HG03039 (cell line): Measurements from ENCODE around the gene OSBPL10.
"Not testable (repeated sequence)": the region's sequence is repeated elsewhere in the genome, so short reads cannot be mapped to it uniquely, and the experiment has no call there.

Source experiments
- ATAC-seq: cut with Tn5 transposase; IDR thresholded peaks from one replicate; pipeline ENCODE4 v1.9.1; 2021; ENCODE audit warnings: mild to moderate bottlenecking, moderate library complexity; ENCODE audit not compliant: unreplicated experiment

Gene OSBPL10

DNA sequence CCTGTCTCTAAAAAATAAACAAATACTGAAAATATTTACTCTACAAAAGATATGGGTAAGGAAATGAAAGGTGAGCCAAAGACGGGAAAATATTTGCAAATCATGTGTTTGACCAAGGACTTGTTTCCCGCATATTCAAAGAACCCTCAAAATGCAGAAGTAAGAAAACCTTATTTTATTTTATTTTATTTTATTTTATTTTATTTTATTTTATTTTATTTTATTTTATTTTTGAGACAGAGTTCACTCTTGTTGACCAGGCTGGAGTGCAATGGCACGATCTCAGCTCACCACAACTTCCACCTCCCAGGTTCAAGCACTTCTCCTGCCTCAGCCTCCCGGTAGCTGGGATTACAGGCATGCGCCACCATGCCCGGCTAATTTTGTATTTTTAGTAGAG lies 11.9 kb upstream of the OSBPL10 start:
- not testable (repeated sequence) for ATAC-seq

DNA sequence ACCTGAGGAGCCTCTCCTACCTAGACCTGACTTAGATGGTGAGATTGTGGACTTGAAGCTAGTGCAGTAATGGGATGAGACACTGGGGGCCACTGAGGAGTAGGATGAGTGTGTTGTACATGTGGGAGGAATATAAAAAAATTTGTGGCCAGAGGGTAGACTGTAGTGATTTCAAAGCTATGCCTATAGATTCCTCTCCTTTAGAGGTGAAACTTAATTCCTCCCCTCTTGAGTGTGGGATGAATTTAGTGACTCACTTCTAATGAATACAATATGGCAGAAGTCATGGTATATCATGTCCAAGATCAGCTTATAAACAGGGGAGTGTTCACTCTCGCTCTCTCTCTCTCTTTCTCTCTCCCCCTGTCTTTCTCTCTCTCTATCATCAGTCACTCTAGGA lies 7.2 kb upstream of the OSBPL10 start:
- ATAC-seq = no peak

DNA sequence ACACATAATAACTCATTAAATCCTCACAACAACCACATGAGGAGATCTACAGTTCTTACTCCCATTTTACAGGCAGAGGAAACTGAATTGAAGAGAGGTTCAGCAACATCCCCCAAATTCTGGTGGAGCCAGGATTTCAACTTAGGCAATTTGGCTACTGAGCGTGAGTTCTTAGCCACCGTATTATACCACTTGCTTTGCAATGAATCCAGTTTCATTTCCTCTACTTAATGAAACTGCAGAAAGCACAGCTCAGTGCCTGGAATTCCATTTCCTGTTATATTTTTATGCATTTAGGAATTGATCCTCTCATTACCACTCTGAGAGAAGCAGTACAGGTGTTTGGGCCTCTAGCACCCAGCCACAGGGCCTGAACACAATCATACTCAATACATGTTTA lies 4.8 kb upstream of the OSBPL10 start:
- ATAC-seq = no peak

DNA sequence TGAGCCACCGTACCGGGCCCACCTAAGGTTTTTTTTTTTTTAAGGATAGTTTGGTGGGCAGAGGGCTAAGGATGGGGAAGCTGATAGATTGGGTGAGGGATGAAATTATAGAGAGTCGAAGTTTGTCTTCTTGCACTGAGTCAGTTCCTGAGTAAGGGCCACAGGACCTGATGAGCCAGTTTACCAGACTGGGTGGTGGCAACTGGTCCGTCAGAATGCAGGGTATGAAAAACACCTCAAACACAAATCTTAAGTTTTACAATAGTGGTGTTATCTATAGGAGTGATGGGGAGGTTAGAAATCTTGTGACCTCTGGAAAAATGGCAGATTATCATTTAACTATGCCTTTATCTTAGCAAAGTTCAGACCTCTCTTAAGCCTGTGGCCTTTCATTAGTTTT lies 3.3 kb upstream of the OSBPL10 start:
- no peak for ATAC-seq

DNA sequence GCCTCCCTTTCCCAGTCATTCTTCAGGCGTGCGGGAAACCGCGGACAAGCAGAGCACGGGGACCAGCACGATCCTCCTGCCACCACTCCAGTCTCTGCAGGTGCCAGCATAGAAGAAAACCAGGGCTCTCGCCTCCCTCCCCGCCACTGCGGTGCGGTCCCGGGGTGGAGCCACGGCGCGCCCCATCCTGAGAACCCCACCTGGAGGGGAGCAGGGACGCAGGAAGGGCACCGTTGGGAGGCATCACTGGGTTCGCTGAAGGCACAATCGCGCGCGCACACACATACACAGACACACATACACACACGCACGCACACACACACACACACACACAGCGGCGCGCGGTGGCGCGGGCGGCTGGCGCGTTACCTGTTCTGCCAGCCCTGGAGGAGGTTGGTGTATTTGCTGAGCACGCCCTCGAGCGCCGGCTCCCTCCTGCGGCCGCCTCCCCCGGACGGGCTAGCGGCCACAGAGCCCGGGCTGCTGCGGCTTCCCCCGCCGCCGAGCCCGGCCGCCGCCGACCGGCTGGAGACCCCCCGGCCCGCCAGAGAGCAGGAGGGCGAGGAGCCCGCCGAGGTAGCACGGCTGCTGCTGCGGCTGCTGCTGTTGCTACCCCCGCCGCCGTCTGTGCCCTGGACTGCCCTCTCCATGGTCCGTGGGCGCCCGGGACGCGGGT lies 394 bp downstream of the OSBPL10 start:
- ATAC-seq = no peak

DNA sequence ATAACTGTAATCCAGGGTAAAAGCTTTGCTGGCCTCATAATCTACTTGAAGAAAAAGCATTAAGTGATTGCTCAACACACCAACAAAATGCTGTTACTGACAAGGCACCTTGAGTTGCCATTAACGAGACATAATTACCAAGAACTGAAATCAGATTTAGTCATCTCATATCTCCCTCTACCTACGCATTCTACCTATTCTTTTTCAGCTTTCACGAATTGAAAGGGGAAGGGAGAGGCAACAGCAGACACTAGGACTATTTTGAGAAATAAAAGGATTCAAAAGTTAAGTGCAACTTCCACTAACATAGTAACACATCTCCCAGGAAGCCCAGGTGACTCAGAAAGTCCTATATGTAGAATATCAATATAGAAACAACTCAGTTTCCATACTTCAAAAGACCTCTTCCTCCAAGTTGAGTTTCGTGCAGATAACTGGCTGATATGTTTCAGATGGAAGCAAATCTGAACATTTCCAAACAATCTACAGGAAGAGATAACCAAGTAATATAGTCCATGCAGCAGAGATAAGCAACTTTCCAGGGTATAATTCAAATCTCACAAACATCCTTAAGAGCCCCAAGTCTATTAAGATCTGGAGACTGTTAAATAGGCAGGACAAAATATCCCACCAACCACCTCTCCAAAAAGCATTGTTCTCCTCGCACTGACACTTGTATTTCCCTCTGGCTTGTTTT lies 1.9 kb downstream of the OSBPL10 start:
- ATAC-seq = peak; percentile 52

DNA sequence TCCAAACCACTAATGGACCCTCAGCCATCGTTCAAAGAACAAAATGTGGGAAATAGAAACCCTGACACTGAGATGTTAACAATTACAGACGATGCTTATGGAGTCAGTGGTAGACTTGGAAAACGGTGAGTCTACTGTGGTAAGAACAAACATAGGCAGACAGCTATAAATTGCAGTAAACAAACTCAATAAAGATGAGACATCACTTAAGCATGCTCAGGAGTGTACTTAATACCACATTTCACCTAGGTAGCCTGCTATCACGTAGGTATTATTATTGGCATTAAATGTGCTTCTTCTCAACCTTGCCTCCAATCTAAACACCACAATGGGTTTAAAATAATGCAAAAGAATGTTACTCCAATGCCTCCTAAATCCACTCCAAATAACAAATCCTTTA lies 2.5 kb downstream of the OSBPL10 start:
- ATAC-seq = no peak

DNA sequence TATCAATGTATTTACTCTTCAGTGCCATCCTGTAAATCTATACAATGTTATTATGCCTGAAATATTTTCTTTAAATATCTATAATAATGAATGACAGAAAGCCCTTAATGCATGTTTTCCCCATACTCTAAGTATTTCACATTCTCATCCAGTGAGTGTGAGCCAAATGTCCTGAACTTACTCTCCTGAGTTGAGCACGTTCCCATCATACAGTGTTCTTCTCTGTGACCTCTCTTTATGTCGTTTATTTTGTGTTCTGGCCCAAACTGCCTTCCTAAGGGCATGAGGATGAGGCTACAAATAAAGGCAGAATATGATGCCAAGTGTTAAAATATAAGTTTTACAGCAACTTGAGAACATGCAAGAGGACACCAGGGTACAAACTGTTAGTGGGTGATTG lies 3.3 kb downstream of the OSBPL10 start:
- no peak for ATAC-seq

DNA sequence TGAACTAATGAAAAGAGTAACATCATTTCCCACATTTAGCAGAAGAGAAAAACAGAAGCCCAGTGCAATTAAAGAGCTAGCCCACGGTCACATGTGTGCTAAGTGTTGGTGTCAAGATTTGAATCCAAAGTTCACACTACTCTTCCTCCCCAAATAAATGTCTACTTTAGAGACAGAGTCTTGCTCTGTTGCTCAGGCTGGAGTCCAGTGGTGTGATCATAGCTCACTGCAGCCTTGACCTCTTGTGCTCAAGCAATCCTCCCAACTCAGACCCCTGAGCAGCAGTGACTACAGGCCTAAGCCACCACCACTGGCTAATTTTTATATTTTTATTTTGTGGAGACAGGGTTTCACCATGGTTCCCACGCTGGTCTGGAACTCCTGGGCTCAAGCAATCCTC lies 4.8 kb downstream of the OSBPL10 start:
- ATAC-seq = no peak

DNA sequence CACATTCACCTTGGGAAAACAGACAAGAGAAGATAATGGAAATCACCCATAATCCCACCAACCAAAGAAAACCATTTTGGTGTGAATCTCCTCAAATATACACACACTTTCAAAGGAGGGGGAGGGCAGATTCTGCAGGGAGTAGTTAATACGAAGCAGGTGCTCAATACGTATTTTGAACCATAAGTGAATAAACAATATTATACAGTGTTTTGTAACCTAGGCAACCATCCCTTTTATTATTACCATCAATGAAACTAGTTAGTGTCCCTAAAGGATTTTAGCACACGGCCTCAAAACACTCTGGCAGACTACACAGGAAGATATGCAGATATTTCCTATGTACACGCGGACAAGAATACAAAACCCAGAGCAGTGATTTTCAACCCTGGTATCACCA lies 6.1 kb downstream of the OSBPL10 start:
- ATAC-seq = no peak

DNA sequence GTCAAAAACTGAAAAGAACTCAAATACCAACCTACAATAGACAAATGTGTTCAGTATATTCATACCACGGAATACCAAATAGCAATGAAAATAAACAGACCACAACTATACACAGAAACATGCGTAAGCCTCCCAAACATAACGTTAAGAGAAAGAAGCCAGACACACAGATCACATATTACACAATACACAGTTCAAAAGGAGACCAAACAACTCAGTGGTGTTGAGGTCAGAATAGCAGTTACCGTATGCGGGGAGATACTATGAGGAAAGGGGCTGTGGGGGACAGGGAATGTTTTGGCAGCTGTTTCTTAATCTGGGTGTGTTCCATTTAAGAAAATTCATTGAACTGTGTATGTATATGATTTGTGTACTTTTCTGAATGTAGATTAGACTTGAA lies 6.6 kb downstream of the OSBPL10 start:
- ATAC-seq = no peak

DNA sequence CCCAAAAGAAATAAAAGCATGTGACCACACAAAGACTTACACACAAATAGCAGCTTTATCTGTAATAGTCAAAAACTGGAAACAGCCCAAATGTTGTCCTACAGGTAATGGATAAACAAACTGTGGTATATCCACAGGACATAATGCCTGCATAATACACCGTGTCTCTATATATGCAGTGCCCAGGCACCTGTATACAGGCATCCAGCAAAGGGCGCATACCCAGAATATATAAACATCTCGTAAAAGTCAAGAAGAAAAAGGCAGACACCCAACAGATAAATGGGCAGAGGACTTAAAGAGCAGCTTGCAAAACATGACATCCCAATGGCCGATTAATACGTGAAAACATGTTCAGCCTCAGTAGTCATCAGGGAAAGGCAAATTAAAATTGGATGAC lies 7.2 kb downstream of the OSBPL10 start:
- no peak for ATAC-seq

DNA sequence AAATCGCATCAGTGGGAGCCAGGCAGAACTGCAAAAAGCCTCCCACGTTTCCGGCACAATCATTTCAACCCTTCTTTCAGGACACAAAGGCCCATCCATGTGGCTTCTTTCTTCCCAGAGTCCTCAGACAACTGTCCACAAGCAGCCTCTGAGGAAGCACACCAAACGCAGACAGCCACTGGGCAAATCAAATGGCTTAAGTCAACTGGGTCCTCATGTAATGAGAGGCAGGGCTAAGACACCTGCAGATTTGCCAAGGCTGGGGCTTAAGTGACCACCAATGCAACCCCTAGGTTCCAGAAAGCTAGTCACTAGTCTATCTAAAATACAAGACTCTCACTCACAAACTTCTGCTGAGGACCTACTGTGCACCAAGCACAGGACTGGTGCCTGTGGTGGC lies 8.0 kb downstream of the OSBPL10 start:
- no peak for ATAC-seq

DNA sequence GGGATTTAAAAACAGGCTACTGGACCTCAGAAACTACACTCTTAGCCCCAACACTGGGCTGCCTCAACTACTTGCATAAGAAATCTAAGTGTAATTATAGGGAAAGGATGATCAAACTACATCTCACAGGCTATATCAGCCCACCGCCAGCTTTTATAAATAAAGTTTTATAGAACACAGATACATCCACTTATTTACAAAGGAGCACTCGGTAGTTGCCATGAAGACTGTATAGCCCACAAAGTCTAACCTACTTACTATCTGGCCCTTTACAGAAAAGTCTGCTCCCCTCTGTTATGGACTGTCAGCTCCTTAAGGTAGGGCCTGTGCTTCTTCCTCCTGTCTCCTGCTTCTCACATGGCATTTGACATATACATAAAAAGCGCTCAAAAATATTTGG lies 9.5 kb downstream of the OSBPL10 start:
- no peak for ATAC-seq

DNA sequence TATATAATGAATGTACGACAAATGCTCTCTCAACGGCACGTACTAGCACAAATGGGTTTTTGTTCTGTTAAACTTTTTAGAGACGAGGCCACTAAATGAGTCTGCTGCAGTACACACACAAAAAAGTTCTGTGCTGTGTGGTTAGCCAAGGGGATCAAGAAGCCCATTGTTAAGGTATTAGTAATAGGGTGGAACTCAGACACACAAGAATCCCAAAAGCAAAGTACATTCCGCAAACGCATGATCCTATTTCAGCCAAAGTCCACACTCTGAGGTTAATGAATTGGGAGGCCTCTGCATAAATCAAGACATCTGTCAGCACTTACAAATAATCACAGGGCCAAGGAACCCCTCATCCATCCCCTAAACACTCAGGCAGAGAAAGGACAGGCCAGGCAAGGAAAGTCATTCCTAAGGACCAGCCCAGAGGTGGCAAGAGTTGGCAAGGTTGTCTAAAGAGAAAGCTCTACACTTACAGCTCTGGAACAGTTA lies 12.1 kb downstream of the OSBPL10 start:
- ATAC-seq = no peak

DNA sequence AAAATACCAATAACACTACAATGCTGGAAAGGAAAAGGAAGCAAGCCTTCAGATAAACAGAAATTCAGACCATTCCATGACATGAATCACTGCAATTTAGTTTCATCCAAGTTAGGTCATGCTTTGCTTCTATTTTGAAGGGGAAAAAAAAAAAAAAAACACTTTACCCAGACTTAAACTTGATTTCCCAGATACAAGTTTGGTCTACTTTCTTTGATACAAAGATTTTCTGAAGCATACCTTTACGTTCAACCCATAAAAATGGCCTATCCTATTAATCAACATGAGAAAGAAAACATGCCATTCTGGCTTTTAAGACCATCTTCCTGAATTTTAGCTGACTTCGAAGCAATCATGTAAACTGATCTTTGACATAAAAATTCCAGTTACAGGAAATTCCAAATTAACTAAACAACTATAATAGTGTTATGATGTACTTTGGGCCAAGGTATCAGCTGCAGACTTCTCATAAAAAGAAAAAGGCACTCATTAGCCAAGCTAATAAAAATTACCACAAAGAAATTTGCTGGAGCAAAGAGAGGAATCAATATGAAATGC lies 12.6 kb downstream of the OSBPL10 start:
- ATAC-seq = no peak

DNA sequence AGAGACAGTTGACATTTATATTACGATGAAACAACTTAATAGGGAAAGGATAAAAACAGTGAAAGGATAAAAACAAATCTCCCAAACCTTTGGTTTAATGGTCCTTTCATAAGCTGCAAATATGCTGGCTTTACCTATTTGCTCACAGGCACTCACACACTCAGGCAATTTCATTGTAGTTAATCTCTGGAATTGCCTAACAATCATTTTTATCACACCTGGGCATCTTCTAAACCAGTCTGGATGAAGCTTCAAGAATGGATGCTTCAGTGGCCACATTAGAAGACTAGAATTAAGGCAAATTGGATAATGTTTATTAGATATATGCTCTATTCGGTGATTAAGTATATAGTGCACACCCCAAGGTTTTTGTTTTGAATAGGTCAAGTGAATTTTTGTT lies 13.5 kb downstream of the OSBPL10 start:
- ATAC-seq = no peak

DNA sequence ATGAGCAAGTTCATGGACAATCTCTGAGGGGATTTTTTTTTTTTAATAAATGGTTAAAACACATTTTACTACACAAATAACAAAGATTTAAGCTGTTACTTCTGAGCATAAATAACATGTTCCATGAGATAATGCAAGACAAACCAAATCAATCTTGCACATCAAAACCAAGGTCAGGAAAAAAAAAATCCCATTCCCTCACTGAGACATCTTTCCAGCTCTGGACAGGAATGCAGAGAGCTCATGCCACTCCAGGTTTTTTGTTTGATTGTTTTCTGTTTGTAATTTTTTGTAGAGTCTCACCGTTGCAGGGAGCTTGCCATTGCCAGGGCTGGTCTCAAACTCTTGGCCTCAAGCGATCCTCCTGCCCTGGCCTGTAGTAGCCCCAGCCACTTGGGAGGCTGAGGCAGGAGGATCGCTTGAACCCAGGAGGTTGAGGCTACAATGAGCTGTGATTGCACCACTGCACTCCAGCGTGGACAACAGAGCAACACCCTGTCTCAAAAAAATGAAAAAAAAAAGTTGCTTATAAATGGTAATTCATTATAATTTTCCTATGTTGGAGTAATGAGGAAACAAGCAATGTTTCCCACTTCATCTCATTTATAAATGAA lies 14.0 kb downstream of the OSBPL10 start:
- ATAC-seq = no peak

DNA sequence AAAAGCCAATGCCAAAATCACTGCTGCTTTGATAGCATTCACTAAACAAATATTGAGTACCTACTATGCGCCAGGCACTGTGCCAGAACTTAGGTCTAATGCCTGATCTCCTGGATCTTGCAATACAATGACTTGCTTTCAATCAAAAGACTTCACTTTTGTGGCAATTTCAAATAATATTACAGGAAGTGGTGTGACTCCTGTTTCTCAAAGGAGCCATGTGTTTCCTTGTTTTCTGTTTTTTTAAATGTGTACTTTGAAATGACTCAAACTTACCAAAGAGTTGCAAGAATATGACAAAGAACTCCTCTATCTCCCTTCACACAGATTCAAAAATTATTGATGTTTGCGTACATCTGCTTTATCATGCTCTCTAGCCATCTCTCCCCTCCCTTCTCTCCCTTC lies 18.3 kb downstream of the OSBPL10 start:
- ATAC-seq = no peak

DNA sequence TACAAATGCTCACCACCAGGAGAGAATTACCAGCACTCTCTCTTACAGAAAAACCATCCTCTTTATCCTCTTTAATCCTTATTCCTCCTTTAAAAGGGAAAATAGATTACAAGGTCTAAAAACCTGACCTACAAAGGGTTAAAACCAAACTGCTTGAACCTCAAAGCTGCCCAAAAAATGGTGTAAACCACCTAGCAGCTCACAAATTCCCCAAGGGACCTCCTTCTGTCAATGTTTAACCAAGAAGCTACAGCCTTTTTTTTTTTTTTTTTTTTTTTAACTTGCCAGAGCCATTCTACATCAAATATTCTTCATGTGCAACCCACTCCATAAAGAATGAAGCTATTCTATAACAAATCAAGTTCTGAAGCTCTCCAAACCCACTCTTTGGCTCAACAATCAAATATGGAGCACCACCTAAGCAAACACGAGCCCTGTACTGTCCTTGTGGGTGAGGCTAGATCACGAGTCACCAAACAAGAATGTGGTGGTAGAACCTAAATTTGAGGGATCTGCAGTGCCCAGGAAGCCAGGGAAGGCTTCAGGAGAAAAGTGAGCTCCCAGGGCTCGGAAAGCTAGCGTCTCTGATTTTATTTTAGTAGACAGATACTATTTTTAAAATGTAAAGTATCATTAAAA lies 20.1 kb downstream of the OSBPL10 start:
- ATAC-seq = no peak

DNA sequence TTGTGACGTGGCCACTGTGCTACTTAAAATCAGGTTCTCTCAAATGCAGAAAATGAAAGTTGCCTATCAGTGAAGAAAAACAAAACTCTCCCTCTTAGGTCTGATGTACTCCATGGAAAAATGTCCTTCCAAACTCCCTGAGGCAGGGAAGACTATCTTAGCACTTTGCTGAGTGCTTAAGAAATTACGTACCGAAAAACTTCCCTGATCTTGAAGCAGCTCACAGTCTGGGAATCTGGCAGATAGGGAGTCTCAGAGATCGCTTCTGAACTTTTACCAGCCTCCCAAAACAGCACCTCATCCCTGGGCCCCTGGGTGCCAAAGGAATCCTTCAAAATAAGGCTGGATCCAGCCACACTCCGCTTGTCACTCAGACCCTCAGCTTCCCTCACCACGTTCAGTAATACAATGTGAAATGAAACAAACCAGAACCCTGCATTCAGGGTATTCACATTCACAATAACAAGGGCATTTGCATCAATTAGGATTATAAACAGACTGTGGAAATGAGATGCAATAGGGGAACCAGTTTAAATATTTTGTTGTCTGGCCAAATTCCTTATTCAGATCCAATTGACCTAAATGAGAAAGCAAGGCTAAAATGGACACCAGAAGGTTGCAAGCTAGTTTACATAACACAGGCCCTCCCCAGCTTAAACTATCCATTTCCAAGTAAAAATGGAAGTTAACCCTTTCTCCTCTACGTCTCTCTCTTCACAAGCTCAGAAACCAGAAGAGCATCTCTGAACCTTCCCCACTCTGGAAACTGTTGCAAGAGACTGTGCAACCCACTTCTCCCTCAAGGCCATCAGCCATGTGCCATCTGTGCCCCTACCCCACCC lies 20.9 kb downstream of the OSBPL10 start:
- no peak for ATAC-seq
